CD4-positive, alpha-beta T cell treated with Interleukin-2 at 100 ng/mL for 4 hours (primary cell): ENCODE results near the gene EIF4ENIF1.
A peak's percentile ranks its signal among the peaks of the same experiment; 100 is the strongest.
"Not testable (repeated sequence)": the region's sequence is repeated elsewhere in the genome, so short reads cannot be mapped to it uniquely, and the experiment has no call there.

Source experiments
- DNase-seq: peaks from one replicate; pipeline ENCODE4 v3.0.0-alpha.2; 2020; ENCODE audit warnings: low spot score

Gene EIF4ENIF1

DNA sequence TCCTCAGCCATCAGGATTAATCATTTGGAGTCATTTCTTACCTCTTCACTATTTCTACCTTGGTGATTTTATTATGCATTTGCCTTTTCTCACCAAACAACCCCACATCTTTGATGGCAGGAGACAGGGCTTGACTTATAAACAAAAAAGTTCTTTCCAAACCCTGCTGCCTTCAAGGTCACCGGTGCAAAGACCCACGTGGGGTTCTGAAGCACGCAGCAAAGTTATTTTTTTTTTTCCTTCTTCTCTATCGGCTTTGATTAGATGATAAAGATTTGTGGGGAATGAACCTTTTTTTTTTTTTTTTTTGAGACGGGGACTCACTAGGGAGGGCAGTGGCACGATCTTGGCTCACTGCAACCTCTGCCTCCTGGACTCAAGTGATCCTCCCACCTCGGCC is 46.1 kb downstream of the EIF4ENIF1 start:
- DNase-seq: no peak

DNA sequence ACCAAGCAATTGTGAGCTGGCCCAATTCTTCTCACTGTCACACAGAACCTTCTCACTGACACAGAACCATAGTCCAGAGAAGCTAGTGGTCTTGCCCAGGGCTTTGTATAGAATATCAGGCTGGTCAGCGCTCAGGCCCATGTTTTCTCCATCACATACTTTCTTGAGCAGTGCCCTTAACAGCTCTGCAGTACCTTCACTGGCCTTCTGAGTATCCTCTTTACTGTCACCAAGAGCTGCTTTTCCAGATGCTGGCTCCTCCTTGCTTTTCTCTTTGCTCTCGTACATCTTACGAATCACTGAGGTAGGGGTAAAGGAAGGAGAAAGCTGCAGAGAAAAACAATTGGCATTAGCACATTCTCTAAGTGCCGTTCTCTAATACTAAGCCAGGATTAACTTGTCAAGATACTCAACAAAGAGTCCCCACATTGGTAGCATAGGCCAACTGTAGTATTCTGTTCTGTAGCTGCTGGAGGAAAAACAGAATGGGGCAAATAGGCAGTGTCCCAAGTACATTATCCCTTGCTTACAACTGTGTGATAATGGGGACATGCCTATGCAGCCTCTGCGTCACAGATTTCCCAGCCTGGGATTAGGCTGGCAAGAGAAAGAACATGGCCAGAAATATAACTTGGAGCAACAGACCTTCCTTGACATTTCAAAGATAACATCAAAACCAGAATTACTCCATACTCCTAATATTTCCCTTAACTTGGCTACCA is 46.7 kb downstream of the EIF4ENIF1 start:
- DNase-seq: no peak

DNA sequence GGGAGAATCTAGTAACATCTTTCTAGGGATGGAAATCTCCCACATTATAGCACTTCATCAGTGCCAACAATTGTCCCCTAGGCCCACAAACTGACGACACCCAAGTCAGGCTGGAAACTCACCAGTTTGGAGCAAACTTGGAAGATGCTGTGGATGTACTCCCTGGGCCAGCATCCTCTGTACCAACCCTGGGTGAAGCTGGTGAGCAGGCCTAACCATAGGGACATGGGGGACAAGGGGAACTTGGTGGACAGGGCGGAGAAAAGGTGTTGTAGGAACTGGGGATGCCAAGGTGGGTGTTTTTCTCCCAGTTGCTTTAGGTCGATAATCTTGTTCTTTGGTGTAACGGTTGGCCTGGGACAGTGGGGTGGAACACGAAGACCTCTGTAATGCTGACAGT is 48.0 kb downstream of the EIF4ENIF1 start:
- DNase-seq: no peak

DNA sequence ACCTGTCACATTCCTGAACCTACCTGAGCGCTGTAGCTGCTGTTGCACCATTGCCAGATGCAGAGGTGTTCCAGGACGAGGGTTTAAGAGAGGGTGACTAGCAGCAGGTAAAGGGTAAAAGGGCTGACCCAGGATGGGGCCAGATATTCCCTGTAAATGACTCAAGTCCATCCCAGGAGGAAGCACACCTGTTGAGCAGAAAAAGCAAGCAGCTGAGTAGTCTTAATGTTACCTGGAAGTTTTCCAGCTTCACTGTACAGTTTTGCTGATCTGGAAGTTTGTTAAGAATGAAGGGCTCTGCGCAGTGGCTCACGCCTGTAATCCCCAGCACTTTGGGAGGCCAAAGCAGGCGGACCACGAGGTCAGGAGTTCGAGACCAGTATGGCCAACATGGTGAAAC is 49.0 kb downstream of the EIF4ENIF1 start:
- DNase-seq: no peak

DNA sequence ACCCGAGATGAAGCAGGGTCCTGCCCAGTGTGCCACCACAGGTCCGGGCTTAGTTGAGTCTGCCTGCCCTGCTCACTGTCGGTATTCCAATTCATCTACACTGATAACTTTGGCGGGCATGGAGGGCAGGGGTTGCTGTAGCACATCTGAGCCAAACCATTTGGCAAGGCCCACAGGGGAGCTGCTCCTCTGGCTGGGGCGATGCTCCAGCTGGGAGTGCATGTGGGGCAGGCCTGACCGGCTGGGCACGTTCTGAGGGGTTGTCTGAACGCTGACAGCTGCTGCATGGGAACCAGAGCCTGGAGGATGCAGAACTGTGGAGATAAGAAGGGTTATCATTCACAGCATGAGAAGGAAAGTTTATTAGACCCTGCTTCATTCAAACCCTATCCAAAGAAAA is 49.8 kb downstream of the EIF4ENIF1 start:
- DNase-seq: no peak

DNA sequence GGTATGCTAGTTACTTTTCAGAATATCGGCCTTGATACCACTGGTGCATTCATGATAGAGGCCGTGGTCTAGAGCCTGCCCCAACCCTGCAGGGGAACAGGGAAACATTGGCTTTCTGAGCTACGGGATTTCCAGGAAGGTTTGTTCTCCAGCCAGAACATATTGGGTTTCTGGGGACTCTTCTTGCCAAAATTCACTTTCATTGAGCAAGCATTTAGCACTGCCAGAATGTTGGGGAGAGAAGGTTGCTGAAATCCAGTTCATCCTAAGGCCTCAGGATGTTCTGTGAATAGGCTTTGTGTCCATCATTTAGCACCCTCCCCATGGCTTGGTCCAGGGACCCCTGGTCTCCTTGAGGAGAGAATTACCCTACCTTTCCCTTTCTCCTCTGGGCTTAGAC is 53.5 kb downstream of the EIF4ENIF1 start:
- no peak for DNase-seq

DNA sequence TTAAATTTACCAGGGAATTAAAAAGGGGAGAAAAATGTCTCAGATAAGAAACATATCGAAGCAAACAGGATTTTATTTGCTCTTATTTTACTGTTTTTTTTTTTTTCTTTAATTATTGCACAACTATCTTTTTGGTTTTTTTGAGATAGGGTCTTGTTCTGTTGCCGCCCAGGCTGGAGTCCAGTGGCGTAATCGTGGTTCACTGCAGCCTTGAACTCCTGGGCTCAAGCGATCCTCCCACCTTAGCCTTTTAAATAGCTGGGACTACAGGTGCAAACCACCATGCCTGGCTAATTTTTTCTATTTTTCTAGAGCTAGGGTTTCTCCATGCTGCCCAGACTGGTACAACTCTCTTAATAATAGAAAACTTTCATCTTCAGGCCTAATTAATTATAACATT is 57.7 kb downstream of the EIF4ENIF1 start:
- DNase-seq: no peak

DNA sequence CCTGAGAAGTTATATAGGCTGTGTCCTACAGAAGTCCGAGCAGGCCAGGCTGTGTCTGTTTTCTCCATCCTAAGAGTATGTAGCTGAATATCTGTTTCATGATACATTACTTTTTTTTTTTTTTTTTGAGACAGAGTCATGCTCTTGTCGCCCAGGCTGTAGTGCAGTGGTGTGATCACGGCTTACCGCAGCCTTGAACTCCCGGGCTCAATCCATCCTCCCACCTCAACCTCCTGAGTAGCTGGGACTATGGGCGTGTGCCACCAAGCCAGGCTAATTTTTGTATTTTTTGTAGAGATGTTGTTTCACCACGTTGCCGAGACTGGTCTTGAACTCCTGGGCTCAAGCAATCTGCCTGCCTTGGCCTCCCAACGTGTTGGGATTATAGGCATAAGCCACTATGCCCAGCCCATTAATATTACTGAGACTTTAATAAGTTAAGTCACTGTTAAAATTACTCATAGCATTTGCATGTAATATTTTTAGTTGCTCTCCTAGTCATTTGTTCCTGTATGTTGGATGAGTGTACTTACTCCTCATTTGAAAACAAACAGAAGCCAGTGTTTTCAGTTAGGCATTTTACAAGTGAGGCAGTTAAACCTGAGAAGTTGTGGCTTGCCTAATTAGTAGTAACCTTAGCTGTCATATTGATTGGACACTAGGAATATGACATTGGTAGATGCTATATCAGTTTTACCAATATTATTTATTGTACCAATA is 64.2 kb downstream of the EIF4ENIF1 start:
- no peak for DNase-seq

DNA sequence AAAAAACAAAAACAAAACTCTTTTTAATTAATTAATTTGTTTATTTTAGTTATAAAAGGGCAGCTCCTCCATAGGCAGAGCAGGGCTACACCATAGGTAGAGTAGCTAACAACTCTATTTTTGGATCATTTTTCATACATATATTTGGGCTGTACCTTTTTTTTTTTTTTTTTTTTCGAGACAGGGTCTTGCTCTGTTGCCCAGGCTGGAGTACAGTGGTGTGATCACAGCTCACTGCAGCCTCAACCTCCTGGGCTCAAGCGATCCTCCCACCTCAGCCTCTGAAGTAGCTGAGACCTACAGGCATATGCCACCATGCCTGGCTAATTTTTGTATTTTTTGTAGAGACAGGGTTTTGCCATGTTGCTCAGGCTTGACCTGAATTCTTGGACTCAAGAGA is 87.3 kb downstream of the EIF4ENIF1 start:
- not testable (repeated sequence) for DNase-seq

DNA sequence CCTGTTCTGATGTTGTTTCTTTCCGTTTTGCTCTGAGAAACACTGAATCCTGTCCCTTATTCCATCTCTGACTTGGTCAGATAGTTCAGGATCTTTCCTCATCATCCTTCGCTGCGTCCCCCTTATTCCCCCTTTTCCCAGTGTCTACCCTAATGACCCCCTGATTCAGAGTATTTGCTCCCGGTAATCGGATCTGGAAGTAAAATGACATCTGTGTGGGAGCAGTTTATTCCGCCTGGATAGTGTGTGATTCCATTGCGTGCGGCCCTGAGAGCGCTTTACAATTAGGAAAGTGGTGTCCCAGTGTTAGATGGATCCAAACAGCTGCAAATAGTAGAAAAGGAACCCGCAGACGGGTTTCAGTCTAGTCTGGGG is 89.6 kb downstream of the EIF4ENIF1 start:
- DNase-seq: no peak

DNA sequence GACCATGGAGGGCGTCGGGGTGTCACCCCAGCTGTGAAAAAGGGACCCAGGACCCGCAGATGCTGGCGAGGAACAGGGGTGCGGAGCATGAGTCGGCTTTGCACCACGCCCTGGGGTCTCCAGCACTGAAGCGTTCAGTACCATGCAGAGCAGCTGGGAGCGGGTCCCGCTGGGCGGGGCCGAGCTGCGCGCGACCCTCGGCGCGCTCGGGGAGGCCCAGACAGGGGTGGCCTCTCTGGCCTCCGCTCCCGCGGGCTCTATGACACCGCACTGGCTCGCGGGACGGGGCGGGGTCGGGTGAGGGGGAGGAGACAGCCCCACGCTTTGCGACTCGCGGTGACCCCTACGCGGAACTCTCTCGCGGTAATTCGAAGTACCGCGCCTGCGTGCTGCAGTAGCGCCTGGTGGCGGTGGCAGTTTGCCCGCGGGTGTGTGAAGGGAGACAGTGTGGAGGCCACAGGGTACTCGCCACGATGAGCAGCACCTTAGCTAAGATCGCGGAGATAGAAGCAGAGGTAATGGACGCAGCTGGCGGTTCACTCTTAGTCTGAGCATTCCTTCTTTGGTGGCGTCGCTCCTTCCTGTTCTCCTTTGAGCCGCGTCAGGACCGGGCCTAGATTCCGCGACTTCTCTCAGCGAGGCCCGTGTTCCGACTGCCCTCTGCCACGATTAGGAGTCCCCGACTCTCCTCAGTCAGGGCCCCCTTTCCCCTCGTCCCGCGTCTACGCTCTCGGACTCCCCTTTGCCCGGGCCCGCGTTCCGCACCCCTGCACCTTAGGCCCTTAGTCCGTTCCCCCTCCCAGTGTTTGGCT is 90.2 kb downstream of the EIF4ENIF1 start, which contains the start of gene DRG1:
TSS of gene DRG1 (plus strand) at position 394 of the 812 bp plus-strand sequence. CDS start at position 474, 80 bp downstream.
- peak; percentile 96 for DNase-seq

DNA sequence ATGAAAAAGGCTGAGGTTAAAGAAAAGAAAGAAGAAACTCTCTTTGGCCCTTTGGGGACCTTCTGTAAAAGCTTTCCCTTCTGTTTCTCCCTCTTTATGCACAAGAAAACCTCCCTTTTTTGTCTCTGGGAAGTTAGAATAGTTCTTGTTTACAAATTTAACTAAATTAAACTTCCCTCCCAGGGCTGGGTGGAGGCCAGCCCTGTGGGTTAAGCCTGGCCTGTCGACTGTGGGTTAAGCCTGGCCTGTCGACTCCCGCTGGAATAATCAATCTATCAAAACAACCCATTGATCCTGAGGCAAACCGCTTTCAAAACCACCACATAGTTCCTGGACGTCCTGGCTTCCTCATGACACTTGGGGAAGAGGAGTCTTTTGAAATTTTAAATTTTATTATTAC is 91.4 kb downstream of the EIF4ENIF1 start:
- no peak for DNase-seq

DNA sequence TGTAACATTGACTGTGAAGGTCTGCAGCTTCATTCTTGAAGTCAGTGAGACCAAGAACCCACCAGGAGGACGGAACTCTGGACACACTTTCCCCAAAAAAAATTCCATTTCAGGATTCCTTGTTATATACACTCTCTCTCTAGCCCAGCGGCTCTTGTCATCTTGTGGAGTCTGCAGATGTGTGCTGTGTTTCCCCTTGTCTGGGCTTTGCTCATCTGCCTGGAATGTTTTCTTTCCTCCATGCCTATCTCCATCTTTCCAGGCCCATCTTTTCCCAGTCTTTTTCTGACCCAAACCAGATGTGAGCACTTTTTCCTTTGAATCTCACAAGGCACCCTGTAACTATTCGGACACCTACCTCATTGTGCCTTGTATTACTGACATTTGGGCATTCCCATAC is 95.3 kb downstream of the EIF4ENIF1 start:
- no peak for DNase-seq

DNA sequence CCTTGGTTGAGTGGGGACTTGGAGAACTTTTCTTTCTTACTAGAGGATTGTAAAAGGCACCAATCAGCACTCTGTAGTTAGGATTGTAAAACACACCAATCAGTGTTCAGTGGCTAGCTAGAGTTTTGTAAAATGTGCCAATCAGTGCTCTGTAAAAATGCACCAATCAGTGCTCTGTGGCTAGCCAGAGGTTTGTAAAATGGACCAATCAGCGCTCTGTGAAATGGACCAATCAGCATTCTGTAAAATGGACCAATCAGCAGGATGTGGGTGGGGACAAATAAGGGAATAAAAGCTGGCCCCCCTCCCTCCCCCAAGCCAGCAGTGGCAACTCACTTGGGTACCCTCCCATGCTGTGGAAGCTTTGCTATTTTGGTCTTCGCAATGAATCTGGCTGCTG is 95.7 kb downstream of the EIF4ENIF1 start:
- no peak for DNase-seq
